Measurements from ENCODE around the gene SHLD3. TPM values are rescaled to one million over a fixed set of nuclear protein-coding genes. Genes with fewer than 3 reads are reported as not detected.
"Not testable (repeated sequence)": the region's sequence is repeated elsewhere in the genome, so short reads cannot be mapped to it uniquely, and the experiment has no call there.

The SHLD3 gene
- polyA plus RNA-seq, 1 donor from 2014 or later = 26.8 TPM

DNA sequence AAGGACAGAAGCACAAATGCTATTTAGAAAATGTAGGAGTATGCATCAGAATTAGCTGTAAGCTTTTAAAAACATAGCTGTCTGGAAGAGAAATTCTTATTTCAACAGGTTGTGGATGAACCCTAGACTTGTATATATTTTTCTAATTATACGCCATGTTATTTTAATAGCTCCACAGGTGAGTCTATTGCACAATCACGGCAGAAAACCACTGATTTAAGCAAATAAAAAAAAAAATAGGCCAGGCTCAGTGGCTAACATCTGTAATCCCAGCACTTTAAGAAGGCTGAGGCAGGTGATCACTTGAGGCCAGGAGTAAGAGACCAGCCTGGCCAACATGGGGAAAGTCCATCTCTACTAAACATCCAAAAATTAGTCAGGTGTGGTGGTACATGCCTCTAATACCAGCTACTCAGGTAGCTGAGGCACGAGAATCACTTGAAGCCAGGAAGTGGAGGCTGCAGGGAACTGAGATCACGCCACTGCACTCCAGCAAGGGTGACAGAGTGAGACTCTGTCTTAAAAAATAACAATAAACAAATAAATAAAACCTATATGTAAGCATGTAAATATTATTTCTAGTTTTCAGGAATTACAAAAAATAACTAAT, 12.4 kb upstream of the SHLD3 start:
- Histone ChIP-seq H3K4me3 (ENCODE audit: low read length) (no peak overlapping the region), H4K20me1 (ENCODE audit: insufficient read depth) (no peaks in the 10 kb centered on the region), H2AFZ (ENCODE audit: low read depth, low read length) (no peak overlapping the region), H3K27ac (ENCODE audit: low read length) (no peak overlapping the region), H3K79me2 (replicated peaks; ENCODE audit: insufficient read depth, low read length) (peaks cover 5% of the 10 kb centered on the region), H3K9me3 (ENCODE audit: low read length) (no peaks in the 10 kb centered on the region), H3K9me2 (ENCODE audit: insufficient read depth, low read length) (no peaks in the 10 kb centered on the region), H3K36me3 (ENCODE audit: insufficient read depth, low read length) (peaks cover 10% of the 10 kb centered on the region), H3K9ac (ENCODE audit: low read length) (no peak overlapping the region), H3K4me2 (ENCODE audit: low read length) (no peak overlapping the region), H3F3A (ENCODE audit: insufficient read depth, low read length, poor library complexity, severe bottlenecking) (no peaks in the 10 kb centered on the region), H3K27me3 (ENCODE audit: insufficient read depth, low read depth, low read length) (no peaks in the 10 kb centered on the region)
- TF ChIP-seq POLR2AphosphoS5 (IDR thresholded peaks at IDR 0.05) = no peak
- TF ChIP-seq, protein P1, sequence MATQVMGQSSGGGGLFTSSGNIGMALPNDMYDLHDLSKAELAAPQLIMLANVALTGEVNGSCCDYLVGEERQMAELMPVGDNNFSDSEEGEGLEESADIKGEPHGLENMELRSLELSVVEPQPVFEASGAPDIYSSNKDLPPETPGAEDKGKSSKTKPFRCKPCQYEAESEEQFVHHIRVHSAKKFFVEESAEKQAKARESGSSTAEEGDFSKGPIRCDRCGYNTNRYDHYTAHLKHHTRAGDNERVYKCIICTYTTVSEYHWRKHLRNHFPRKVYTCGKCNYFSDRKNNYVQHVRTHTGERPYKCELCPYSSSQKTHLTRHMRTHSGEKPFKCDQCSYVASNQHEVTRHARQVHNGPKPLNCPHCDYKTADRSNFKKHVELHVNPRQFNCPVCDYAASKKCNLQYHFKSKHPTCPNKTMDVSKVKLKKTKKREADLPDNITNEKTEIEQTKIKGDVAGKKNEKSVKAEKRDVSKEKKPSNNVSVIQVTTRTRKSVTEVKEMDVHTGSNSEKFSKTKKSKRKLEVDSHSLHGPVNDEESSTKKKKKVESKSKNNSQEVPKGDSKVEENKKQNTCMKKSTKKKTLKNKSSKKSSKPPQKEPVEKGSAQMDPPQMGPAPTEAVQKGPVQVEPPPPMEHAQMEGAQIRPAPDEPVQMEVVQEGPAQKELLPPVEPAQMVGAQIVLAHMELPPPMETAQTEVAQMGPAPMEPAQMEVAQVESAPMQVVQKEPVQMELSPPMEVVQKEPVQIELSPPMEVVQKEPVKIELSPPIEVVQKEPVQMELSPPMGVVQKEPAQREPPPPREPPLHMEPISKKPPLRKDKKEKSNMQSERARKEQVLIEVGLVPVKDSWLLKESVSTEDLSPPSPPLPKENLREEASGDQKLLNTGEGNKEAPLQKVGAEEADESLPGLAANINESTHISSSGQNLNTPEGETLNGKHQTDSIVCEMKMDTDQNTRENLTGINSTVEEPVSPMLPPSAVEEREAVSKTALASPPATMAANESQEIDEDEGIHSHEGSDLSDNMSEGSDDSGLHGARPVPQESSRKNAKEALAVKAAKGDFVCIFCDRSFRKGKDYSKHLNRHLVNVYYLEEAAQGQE (IDR thresholded peaks at IDR 0.05; ENCODE audit: borderline replicate concordance) = no peak
- TF ChIP-seq SMC3 (conservative IDR thresholded peaks at IDR 0.05; ENCODE audit: poor library complexity) = no peak
- TF ChIP-seq TAF1 (IDR thresholded peaks at IDR 0.05; ENCODE audit: low read depth) = no peak
- TF ChIP-seq, protein P2, sequence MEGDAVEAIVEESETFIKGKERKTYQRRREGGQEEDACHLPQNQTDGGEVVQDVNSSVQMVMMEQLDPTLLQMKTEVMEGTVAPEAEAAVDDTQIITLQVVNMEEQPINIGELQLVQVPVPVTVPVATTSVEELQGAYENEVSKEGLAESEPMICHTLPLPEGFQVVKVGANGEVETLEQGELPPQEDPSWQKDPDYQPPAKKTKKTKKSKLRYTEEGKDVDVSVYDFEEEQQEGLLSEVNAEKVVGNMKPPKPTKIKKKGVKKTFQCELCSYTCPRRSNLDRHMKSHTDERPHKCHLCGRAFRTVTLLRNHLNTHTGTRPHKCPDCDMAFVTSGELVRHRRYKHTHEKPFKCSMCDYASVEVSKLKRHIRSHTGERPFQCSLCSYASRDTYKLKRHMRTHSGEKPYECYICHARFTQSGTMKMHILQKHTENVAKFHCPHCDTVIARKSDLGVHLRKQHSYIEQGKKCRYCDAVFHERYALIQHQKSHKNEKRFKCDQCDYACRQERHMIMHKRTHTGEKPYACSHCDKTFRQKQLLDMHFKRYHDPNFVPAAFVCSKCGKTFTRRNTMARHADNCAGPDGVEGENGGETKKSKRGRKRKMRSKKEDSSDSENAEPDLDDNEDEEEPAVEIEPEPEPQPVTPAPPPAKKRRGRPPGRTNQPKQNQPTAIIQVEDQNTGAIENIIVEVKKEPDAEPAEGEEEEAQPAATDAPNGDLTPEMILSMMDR (IDR thresholded peaks at IDR 0.05; ENCODE audit: poor library complexity, severe bottlenecking) = no peak
- TF ChIP-seq EZH2 (IDR thresholded peaks at IDR 0.05; ENCODE audit: borderline replicate concordance, insufficient read depth, low read length, poor library complexity, severe bottlenecking) = no peak
- no peak for TF ChIP-seq RAD21 (conservative IDR thresholded peaks at IDR 0.05)
- no peak for TF ChIP-seq EP300 (conservative IDR thresholded peaks at IDR 0.05; ENCODE audit: poor library complexity, severe bottlenecking)
- TF ChIP-seq MXI1 (conservative IDR thresholded peaks at IDR 0.05; ENCODE audit: poor library complexity, severe bottlenecking) = no peak

DNA sequence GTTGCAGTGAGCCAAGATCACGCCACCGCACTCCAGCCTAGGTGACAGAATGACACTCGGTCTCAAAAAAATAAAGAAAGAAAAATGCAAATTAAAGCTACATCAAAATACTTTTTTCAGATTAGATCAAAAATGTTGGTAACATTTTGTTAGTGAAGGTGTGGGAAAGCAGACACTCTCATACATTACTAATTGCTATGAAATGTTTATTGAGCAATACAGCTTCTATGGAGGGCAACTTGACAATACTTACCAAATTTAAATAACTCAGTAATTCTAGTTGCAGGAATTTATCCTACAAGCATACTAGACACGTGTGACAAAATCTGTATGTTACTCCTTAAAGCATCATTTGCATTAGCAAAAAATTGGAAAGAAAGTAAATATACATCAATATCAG, 4.8 kb upstream of the SHLD3 start:
- H2AFZ ChIP-seq (ENCODE audit: low read depth, low read length) = no peak overlapping the region
- H3K79me2 ChIP-seq (replicated peaks; ENCODE audit: insufficient read depth, low read length) = peaks cover 65% of the 10 kb centered on the region
- TF ChIP-seq SMC3 (conservative IDR thresholded peaks at IDR 0.05; ENCODE audit: poor library complexity) = no peak
- TF ChIP-seq MXI1 (conservative IDR thresholded peaks at IDR 0.05; ENCODE audit: poor library complexity, severe bottlenecking) = no peak
- TF ChIP-seq TAF1 (IDR thresholded peaks at IDR 0.05; ENCODE audit: low read depth) = no peak
- TF ChIP-seq, protein P1 (IDR thresholded peaks at IDR 0.05; ENCODE audit: borderline replicate concordance) = no peak
- no peak for TF ChIP-seq EZH2 (IDR thresholded peaks at IDR 0.05; ENCODE audit: borderline replicate concordance, insufficient read depth, low read length, poor library complexity, severe bottlenecking)
- no peak for TF ChIP-seq POLR2AphosphoS5 (IDR thresholded peaks at IDR 0.05)
- no peaks in the 10 kb centered on the region for H3K27me3 ChIP-seq (ENCODE audit: insufficient read depth, low read depth, low read length)
- H4K20me1 ChIP-seq (ENCODE audit: insufficient read depth) = no peaks in the 10 kb centered on the region
- H3K9ac ChIP-seq (ENCODE audit: low read length) = no peak overlapping the region
- no peaks in the 10 kb centered on the region for H3K9me2 ChIP-seq (ENCODE audit: insufficient read depth, low read length)
- no peak overlapping the region for H3K4me3 ChIP-seq (ENCODE audit: low read length)
- H3K36me3 ChIP-seq (ENCODE audit: insufficient read depth, low read length) = no peaks in the 10 kb centered on the region
- no peak overlapping the region for H3K4me2 ChIP-seq (ENCODE audit: low read length)
- no peak overlapping the region for H3K27ac ChIP-seq (ENCODE audit: low read length)
- no peaks in the 10 kb centered on the region for H3F3A ChIP-seq (ENCODE audit: insufficient read depth, low read length, poor library complexity, severe bottlenecking)
- no peaks in the 10 kb centered on the region for H3K9me3 ChIP-seq (ENCODE audit: low read length)

DNA sequence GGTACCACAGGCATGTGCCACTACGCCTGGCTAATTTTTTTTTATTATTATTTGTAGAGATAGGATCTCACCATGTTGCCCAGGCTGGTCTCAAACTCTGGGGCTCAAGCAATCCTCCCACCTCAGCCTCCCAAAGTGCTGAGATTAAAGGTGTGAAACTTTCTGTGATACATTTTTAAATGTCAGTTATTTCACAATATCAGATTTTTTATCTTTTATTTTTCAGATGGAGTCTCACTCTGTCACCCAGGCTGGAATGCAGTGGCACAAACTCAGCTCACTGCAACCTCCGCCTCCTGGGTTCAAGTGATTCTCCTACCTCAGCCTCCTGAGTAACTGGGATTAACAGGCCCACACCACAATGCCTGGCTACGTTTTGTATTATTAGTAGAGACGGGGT, 2.9 kb upstream of the SHLD3 start:
- H3K4me3 ChIP-seq (ENCODE audit: low read length) = peak overlapping the region; percentile 98
- not testable (repeated sequence) for H3K9me3 ChIP-seq (ENCODE audit: low read length); H2AFZ ChIP-seq (ENCODE audit: low read depth, low read length); H3K9ac ChIP-seq (ENCODE audit: low read length); H3K4me2 ChIP-seq (ENCODE audit: low read length); H3K36me3 ChIP-seq (ENCODE audit: insufficient read depth, low read length); H3K27me3 ChIP-seq (ENCODE audit: insufficient read depth, low read depth, low read length); H3K27ac ChIP-seq (ENCODE audit: low read length); H3K9me2 ChIP-seq (ENCODE audit: insufficient read depth, low read length); H4K20me1 ChIP-seq (ENCODE audit: insufficient read depth); H3F3A ChIP-seq (ENCODE audit: insufficient read depth, low read length, poor library complexity, severe bottlenecking)
- H3K79me2 ChIP-seq (replicated peaks; ENCODE audit: insufficient read depth, low read length) = peaks cover 78% of the 10 kb centered on the region

Measured in neural cell (in vitro differentiated cells).